RWPE2 (cell line): ENCODE results near the gene DDAH2.

ENCODE experiments used
- ATAC-seq: fragments of 200-7000 bp; cut with Tn5 transposase; 3 replicates; pipeline ENCODE4 v1.9.1; 2021; ENCODE audit warnings: low read depth
- DNase-seq: peaks from one replicate; pipeline ENCODE4 v3.0.0-alpha.2; 2020; ENCODE audit warnings: low spot score
- H3K27ac ChIP-seq: fragments of 450-650 bp; 2 replicates; pipeline ENCODE4 v1.5.1; 2017; ENCODE audit warnings: mild to moderate bottlenecking; ENCODE audit not compliant: poor library complexity, severe bottlenecking
- H3K27me3 ChIP-seq: fragments of 250-450 bp; sonication (Bioruptor Pico); 2 replicates; pipeline ENCODE4 v1.5.1; 2021; ENCODE audit warnings: mild to moderate bottlenecking, moderate library complexity; ENCODE audit not compliant: insufficient read depth, poor library complexity, severe bottlenecking
- H3K36me3 ChIP-seq: fragments of 250-450 bp; sonication (Bioruptor Pico); 2 replicates; pipeline ENCODE4 v1.5.1; 2020; ENCODE audit warnings: low read depth, mild to moderate bottlenecking, moderate library complexity
- H3K4me1 ChIP-seq: fragments of 250-450 bp; sonication (Bioruptor Pico); 2 replicates; pipeline ENCODE4 v1.5.1; 2021; ENCODE audit warnings: mild to moderate bottlenecking, moderate library complexity; ENCODE audit not compliant: insufficient read depth, poor library complexity, severe bottlenecking
- H3K4me3 ChIP-seq: fragments of 250-450 bp; sonication (Bioruptor Pico); 2 replicates; pipeline ENCODE4 v1.5.1; 2021; ENCODE audit warnings: mild to moderate bottlenecking, moderate library complexity; ENCODE audit not compliant: severe bottlenecking
- H3K9me3 ChIP-seq: fragments of 250-450 bp; sonication (Bioruptor Pico); 2 replicates; pipeline ENCODE4 v1.5.1; 2021; ENCODE audit warnings: mild to moderate bottlenecking, moderate library complexity; ENCODE audit not compliant: severe bottlenecking
- CTCF ChIP-seq: fragments of 450-650 bp; IDR thresholded peaks from one replicate; pipeline ENCODE4 v1.5.1; 2017; ENCODE audit warnings: mild to moderate bottlenecking, moderate library complexity; ENCODE audit not compliant: poor library complexity, severe bottlenecking

The DDAH2 gene

GRCh38 chr6:31689249-31690110 is 39.6 kb downstream of the DDAH2 start:
- H3K9me3 ChIP-seq, result no peaks in the 10 kb centered on the region
- no peak overlapping the region for H3K4me3 ChIP-seq
- no peak for DNase-seq
- peak; percentile 23 for TF ChIP-seq CTCF
- ATAC-seq, result no peak
- H3K36me3 ChIP-seq, result peaks cover 31% of the 10 kb centered on the region
- H3K27me3 ChIP-seq, result no peaks in the 10 kb centered on the region
- H3K4me1 ChIP-seq, result no peaks in the 10 kb centered on the region
- H3K27ac ChIP-seq, result no peak overlapping the region

- TF ChIP-seq CTCF, result no peak
- no peak overlapping the region for H3K27ac ChIP-seq
- H3K9me3 ChIP-seq, result no peaks in the 10 kb centered on the region
- no peak overlapping the region for H3K4me3 ChIP-seq
- DNase-seq, result no peak
- ATAC-seq, result no peak
- peaks cover 31% of the 10 kb centered on the region for H3K36me3 ChIP-seq
- no peaks in the 10 kb centered on the region for H3K27me3 ChIP-seq
- no peaks in the 10 kb centered on the region for H3K4me1 ChIP-seq
Measured at GRCh38 chr6:31687860-31688693, 41.0 kb downstream of the DDAH2 start.

- no peak for DNase-seq
- Histone ChIP-seq H3K4me3 (no peak overlapping the region), H3K27me3 (no peaks in the 10 kb centered on the region), H3K9me3 (no peaks in the 10 kb centered on the region), H3K27ac (no peak overlapping the region), H3K36me3 (peaks cover 28% of the 10 kb centered on the region), H3K4me1 (no peaks in the 10 kb centered on the region)
- no peak for ATAC-seq
- TF ChIP-seq CTCF, result no peak
Measured at GRCh38 chr6:31687321-31687720, 41.8 kb downstream of the DDAH2 start.

GRCh38 chr6:31686483-31686882 is 42.6 kb downstream of the DDAH2 start:
- DNase-seq, result no peak
- Histone ChIP-seq H3K9me3 (no peaks in the 10 kb centered on the region), H3K27ac (no peak overlapping the region), H3K36me3 (peaks cover 22% of the 10 kb centered on the region), H3K4me3 (no peak overlapping the region), H3K27me3 (no peaks in the 10 kb centered on the region), H3K4me1 (no peaks in the 10 kb centered on the region)
- no peak for TF ChIP-seq CTCF
- no peak for ATAC-seq
